CD8-positive, alpha-beta T cell (primary cell): ENCODE measurements around the gene MAPK8IP2. TPM values are rescaled to one million over a fixed set of nuclear protein-coding genes. Genes with fewer than 3 reads are reported as not detected.

Source experiments
- total RNA-seq, 46 experiments: library from RNA in 2 of 46; stranded (reverse) in 2 of 46; gene quantifications; one replicate each; pipeline ENCODE4 v1.2.3 and lab custom pipeline; 2021 to 2026

The MAPK8IP2 gene
- total RNA-seq, 2 experiments from 2014 or later, result 0.16 to 0.42 TPM

Other genes with a start within 250 kb of the MAPK8IP2 start
- 100 to 1,000 TPM; 209 to 215 TPM for gene SBF1, start 125.8 kb upstream of the MAPK8IP2 start, total RNA-seq
- gene ADM2, start 119.2 kb upstream of the MAPK8IP2 start, total RNA-seq, result 1 to 10 TPM; 1.1 to 1.5 TPM
- gene MIOX, start 113.9 kb upstream of the MAPK8IP2 start, total RNA-seq, result not detected
- 10 to 100 TPM; 87.8 to 92.0 TPM for gene LMF2, start 93.1 kb upstream of the MAPK8IP2 start, total RNA-seq
- gene NCAPH2, start 92.6 kb upstream of the MAPK8IP2 start, total RNA-seq, result 100 to 1,000 TPM; 206 to 209 TPM
- 1 to 10 TPM; 1.5 to 4.2 TPM for gene SCO2, start 75.2 kb upstream of the MAPK8IP2 start, total RNA-seq
- 1 to 10 TPM; 3.4 to 4.7 TPM for gene TYMP, start 70.8 kb upstream of the MAPK8IP2 start, total RNA-seq
- 1 to 10 TPM; 2.1 to 2.3 TPM for gene KLHDC7B, start 54.9 kb upstream of the MAPK8IP2 start, total RNA-seq
- gene SYCE3, start 37.9 kb upstream of the MAPK8IP2 start, total RNA-seq, result not detected
- gene CPT1B, start 22.4 kb upstream of the MAPK8IP2 start, total RNA-seq, result 10 to 100 TPM; 42.4 to 46.0 TPM
- gene CHKB, start 17.9 kb upstream of the MAPK8IP2 start, total RNA-seq, result 100 to 1,000 TPM; 112 to 115 TPM
- gene ARSA, start 27.4 kb downstream of the MAPK8IP2 start, total RNA-seq, result 10 to 100 TPM; 37.1 to 43.4 TPM
- not detected for gene SHANK3, start 72.0 kb downstream of the MAPK8IP2 start, total RNA-seq
- not detected for gene ACR, start 137.4 kb downstream of the MAPK8IP2 start, total RNA-seq
- 10 to 100 TPM; 34.2 to 41.6 TPM for gene RABL2B, start 182.8 kb downstream of the MAPK8IP2 start, total RNA-seq